ENCODE data around the gene NID2.

The NID2 gene

GRCh38 chr14:52002542-52002941 is 66.3 kb downstream of the NID2 start:
- Histone ChIP-seq H3K9me3 (ENCODE audit: control insufficient read depth, insufficient read depth, low read length) (no peaks in the 10 kb centered on the region), H3K9ac (ENCODE audit: low read depth, low read length) (no peak overlapping the region), H3K4me1 (ENCODE audit: insufficient read depth, low read length) (peaks cover 11% of the 10 kb centered on the region; the same call in 1 of the 2 replicates), H3K36me3 (ENCODE audit: insufficient read depth, low read length) (peaks cover 27% of the 10 kb centered on the region)

GRCh38 chr14:52000696-52001095 is 68.2 kb downstream of the NID2 start:
- peaks cover 22% of the 10 kb centered on the region for H3K36me3 ChIP-seq (ENCODE audit: insufficient read depth, low read length)
- H3K9ac ChIP-seq (ENCODE audit: low read depth, low read length), result no peak overlapping the region

GRCh38 chr14:52000019-52000582 is 68.8 kb downstream of the NID2 start:
- H3K36me3 ChIP-seq (ENCODE audit: insufficient read depth, low read length), result peaks cover 16% of the 10 kb centered on the region
- H3K9ac ChIP-seq (ENCODE audit: low read depth, low read length), result no peak overlapping the region
- no peaks in the 10 kb centered on the region for H3K4me1 ChIP-seq (ENCODE audit: insufficient read depth, low read length)

More at GRCh38 chr14:52000696-52001095, 68.2 kb downstream of the NID2 start:
- no peaks in the 10 kb centered on the region; the same call in 1 of the 2 replicates for H3K4me1 ChIP-seq (ENCODE audit: insufficient read depth, low read length)
- no peaks in the 10 kb centered on the region for H3K9me3 ChIP-seq (ENCODE audit: control insufficient read depth, insufficient read depth, low read length)

GRCh38 chr14:51999084-51999483 is 69.8 kb downstream of the NID2 start:
- H3K36me3 ChIP-seq (ENCODE audit: insufficient read depth, low read length), result peaks cover 16% of the 10 kb centered on the region
- H3K9ac ChIP-seq (ENCODE audit: low read depth, low read length), result no peak overlapping the region
- no peaks in the 10 kb centered on the region for H3K4me1 ChIP-seq (ENCODE audit: insufficient read depth, low read length)
- H3K9me3 ChIP-seq (ENCODE audit: control insufficient read depth, insufficient read depth, low read length), result no peaks in the 10 kb centered on the region

More at GRCh38 chr14:52000019-52000582, 68.8 kb downstream of the NID2 start:
- no peaks in the 10 kb centered on the region for H3K9me3 ChIP-seq (ENCODE audit: control insufficient read depth, insufficient read depth, low read length)

- Histone ChIP-seq H3K36me3 (ENCODE audit: insufficient read depth, low read length) (peaks cover 16% of the 10 kb centered on the region), H3K9me3 (ENCODE audit: control insufficient read depth, insufficient read depth, low read length) (no peaks in the 10 kb centered on the region), H3K9ac (ENCODE audit: low read depth, low read length) (no peak overlapping the region), H3K4me1 (ENCODE audit: insufficient read depth, low read length) (no peaks in the 10 kb centered on the region)
Observed at GRCh38 chr14:51998348-51998747, 70.5 kb downstream of the NID2 start.

- Histone ChIP-seq H3K36me3 (ENCODE audit: insufficient read depth, low read length) (peaks cover 4% of the 10 kb centered on the region), H3K9ac (ENCODE audit: low read depth, low read length) (no peak overlapping the region), H3K9me3 (ENCODE audit: control insufficient read depth, insufficient read depth, low read length) (no peaks in the 10 kb centered on the region), H3K4me1 (ENCODE audit: insufficient read depth, low read length) (no peaks in the 10 kb centered on the region)
Observed at GRCh38 chr14:51996148-51996746, 72.6 kb downstream of the NID2 start.

- Histone ChIP-seq H3K36me3 (ENCODE audit: insufficient read depth, low read length) (peaks cover 4% of the 10 kb centered on the region), H3K4me1 (ENCODE audit: insufficient read depth, low read length) (no peaks in the 10 kb centered on the region), H3K9me3 (ENCODE audit: control insufficient read depth, insufficient read depth, low read length) (no peaks in the 10 kb centered on the region), H3K9ac (ENCODE audit: low read depth, low read length) (no peak overlapping the region)
Observed at GRCh38 chr14:51993285-51993920, 75.5 kb downstream of the NID2 start.

- Histone ChIP-seq H3K4me1 (ENCODE audit: insufficient read depth, low read length) (no peaks in the 10 kb centered on the region), H3K9ac (ENCODE audit: low read depth, low read length) (peak overlapping the region; percentile 86), H3K9me3 (ENCODE audit: control insufficient read depth, insufficient read depth, low read length) (no peaks in the 10 kb centered on the region), H3K36me3 (ENCODE audit: insufficient read depth, low read length) (peaks cover 4% of the 10 kb centered on the region)
Observed at GRCh38 chr14:51990488-51990887, 78.4 kb downstream of the NID2 start.

GRCh38 chr14:51989293-51990234 is 79.3 kb downstream of the NID2 start, which contains the start of gene RTRAF:
Gene RTRAF, plus strand, starts transcription at chr14:51989546. Its CDS starts 94 bp downstream, at chr14:51989640.
- Histone ChIP-seq H3K9me3 (ENCODE audit: control insufficient read depth, insufficient read depth, low read length) (no peaks in the 10 kb centered on the region), H3K4me1 (ENCODE audit: insufficient read depth, low read length) (no peaks in the 10 kb centered on the region), H3K36me3 (ENCODE audit: insufficient read depth, low read length) (peaks cover 4% of the 10 kb centered on the region), H3K9ac (ENCODE audit: low read depth, low read length) (peak within 1 kb of the TSS; percentile 86)

- Histone ChIP-seq H3K9me3 (ENCODE audit: control insufficient read depth, insufficient read depth, low read length) (no peaks in the 10 kb centered on the region), H3K4me1 (ENCODE audit: insufficient read depth, low read length) (no peaks in the 10 kb centered on the region), H3K36me3 (ENCODE audit: insufficient read depth, low read length) (peaks cover 4% of the 10 kb centered on the region), H3K9ac (ENCODE audit: low read depth, low read length) (no peak overlapping the region)
Observed at GRCh38 chr14:51988221-51988620, 80.6 kb downstream of the NID2 start.

GRCh38 chr14:51981218-51981854 is 87.5 kb downstream of the NID2 start:
- no peaks in the 10 kb centered on the region for H3K9me3 ChIP-seq (ENCODE audit: control insufficient read depth, insufficient read depth, low read length)
- H3K36me3 ChIP-seq (ENCODE audit: insufficient read depth, low read length), result no peaks in the 10 kb centered on the region
- no peaks in the 10 kb centered on the region for H3K4me1 ChIP-seq (ENCODE audit: insufficient read depth, low read length)
- no peak overlapping the region for H3K9ac ChIP-seq (ENCODE audit: low read depth, low read length)

GRCh38 chr14:51979088-51979709 is 89.7 kb downstream of the NID2 start:
- H3K9ac ChIP-seq (ENCODE audit: low read depth, low read length), result no peak overlapping the region
- H3K36me3 ChIP-seq (ENCODE audit: insufficient read depth, low read length), result no peaks in the 10 kb centered on the region
- H3K4me1 ChIP-seq (ENCODE audit: insufficient read depth, low read length), result no peaks in the 10 kb centered on the region
- H3K9me3 ChIP-seq (ENCODE audit: control insufficient read depth, insufficient read depth, low read length), result no peaks in the 10 kb centered on the region

GRCh38 chr14:51978681-51979085 is 90.2 kb downstream of the NID2 start:
- Histone ChIP-seq H3K9ac (ENCODE audit: low read depth, low read length) (no peak overlapping the region), H3K36me3 (ENCODE audit: insufficient read depth, low read length) (no peaks in the 10 kb centered on the region), H3K9me3 (ENCODE audit: control insufficient read depth, insufficient read depth, low read length) (no peaks in the 10 kb centered on the region), H3K4me1 (ENCODE audit: insufficient read depth, low read length) (no peaks in the 10 kb centered on the region)
